ENCODE measurements around the gene RSRC2. TPM values are rescaled to one million over a fixed set of nuclear protein-coding genes. Genes with fewer than 3 reads are reported as not detected.
"Not testable (repeated sequence)": the region's sequence is repeated elsewhere in the genome, so short reads cannot be mapped to it uniquely, and the experiment has no call there.

Gene RSRC2
- total RNA-seq, 1 donor from 2014 or later: 107 TPM

DNA sequence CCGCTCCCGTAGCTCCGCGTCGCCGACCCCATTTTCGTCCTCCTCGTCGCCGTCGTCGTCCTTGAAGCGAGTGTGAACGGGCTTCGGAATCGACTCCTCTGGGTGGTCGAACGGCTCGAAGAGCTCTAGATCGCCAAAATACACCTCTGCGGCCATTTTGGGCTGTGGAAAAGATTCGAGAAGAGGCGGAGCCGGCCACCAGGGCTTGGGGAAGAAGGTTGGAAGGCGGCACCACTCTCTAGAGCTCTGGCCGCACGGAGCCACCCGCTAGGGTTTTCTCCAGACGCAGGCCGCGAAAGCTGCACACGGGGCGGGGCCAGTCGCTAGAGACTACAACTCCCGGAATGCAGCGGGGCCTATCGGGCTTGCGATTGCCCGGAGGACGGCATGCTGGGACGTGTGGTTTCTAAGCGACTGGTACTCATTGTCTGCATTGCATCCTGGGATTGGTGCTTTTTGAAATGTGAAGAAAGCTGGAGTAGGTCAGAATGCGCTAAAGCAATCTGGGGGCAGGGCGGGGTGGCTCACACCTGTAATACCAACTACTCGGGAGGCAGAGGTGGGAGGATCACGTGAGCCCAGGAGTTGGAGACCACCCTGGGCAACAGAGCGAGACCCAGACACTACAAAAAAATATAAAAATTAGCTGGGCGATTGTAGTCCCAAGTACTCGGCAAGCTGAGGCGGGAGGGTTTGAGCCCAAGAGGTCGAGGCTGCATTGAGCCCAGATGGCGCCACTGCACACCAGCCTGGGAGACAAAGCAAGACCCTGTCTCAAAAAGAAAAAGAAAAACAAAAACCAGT, 25.8 kb downstream of the RSRC2 start, which contains the start of gene ZCCHC8:
Gene ZCCHC8 (minus strand): TSS at position 248 of the 804 bp plus-strand sequence. CDS start 92 bp downstream, at position 156.
- Mint-ChIP-seq H3K9me3 (no peaks in the 10 kb centered on the region), H3K36me3 (ENCODE audit: low read depth) (peaks cover 7% of the 10 kb centered on the region), H3K27me3 (ENCODE audit: low read depth) (no peaks in the 10 kb centered on the region), H3K4me3 (peak within 1 kb of the TSS; percentile 96), H3K27ac (ENCODE audit: unreplicated experiment) (peak within 1 kb of the TSS; percentile 99), H3K4me1 (peaks cover 30% of the 10 kb centered on the region)
- TF ChIP-seq, protein P1, sequence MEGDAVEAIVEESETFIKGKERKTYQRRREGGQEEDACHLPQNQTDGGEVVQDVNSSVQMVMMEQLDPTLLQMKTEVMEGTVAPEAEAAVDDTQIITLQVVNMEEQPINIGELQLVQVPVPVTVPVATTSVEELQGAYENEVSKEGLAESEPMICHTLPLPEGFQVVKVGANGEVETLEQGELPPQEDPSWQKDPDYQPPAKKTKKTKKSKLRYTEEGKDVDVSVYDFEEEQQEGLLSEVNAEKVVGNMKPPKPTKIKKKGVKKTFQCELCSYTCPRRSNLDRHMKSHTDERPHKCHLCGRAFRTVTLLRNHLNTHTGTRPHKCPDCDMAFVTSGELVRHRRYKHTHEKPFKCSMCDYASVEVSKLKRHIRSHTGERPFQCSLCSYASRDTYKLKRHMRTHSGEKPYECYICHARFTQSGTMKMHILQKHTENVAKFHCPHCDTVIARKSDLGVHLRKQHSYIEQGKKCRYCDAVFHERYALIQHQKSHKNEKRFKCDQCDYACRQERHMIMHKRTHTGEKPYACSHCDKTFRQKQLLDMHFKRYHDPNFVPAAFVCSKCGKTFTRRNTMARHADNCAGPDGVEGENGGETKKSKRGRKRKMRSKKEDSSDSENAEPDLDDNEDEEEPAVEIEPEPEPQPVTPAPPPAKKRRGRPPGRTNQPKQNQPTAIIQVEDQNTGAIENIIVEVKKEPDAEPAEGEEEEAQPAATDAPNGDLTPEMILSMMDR (conservative IDR thresholded peaks at IDR 0.05): peak; percentile 15
- DNase-seq (ENCODE audit: low read depth, low spot score): peak; percentile 93

DNA sequence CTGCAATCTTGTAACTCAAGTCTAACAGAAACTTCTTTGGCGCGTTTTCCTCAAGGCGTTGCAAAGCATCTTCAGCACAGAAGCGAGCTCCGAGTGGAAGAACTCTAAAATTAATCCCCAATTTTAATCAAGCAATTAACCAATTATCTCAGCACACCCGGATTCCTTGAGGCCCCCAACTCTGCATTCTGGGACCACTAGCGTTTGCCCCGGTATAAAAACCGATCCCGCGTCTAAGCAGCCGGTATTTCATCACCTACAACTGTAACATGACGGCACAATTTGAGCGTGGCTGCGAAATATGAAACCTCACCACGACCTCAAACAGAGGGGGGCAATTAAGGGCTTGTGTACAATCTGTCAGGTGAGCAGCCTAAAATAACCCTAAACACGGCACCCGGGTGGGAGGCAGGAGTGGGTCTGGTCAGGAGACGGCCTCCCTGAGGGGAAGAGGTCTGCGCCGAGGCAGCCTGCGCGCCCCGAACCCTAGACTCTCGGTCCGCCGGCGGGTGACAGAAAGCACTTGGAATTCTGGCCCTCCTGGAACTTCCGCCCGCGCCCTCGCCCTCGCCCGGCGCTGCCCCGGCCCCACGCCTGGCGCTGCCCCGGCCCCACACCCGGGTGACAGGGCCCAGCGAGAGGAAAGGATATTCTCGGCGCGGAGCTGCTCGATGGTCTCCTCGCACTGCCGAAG, 26.6 kb downstream of the RSRC2 start:
- Mint-ChIP-seq H3K27me3 (ENCODE audit: low read depth) (no peaks in the 10 kb centered on the region), H3K36me3 (ENCODE audit: low read depth) (peaks cover 4% of the 10 kb centered on the region), H3K27ac (ENCODE audit: unreplicated experiment) (peak overlapping the region; percentile 99), H3K9me3 (no peaks in the 10 kb centered on the region), H3K4me3 (peak overlapping the region; percentile 96), H3K4me1 (peaks cover 30% of the 10 kb centered on the region)
- DNase-seq (ENCODE audit: low read depth, low spot score): peak; percentile 43
- TF ChIP-seq, protein P1 (conservative IDR thresholded peaks at IDR 0.05): no peak

GRCh38 chr12:122495258-122495657, 31.5 kb downstream of the RSRC2 start:
- H3K4me3 Mint-ChIP-seq: peak overlapping the region; percentile 47
- TF ChIP-seq, protein P1 (conservative IDR thresholded peaks at IDR 0.05): no peak
- DNase-seq (ENCODE audit: low read depth, low spot score): no peak
- no peaks in the 10 kb centered on the region for H3K27me3 Mint-ChIP-seq (ENCODE audit: low read depth)
- peaks cover 17% of the 10 kb centered on the region for H3K4me1 Mint-ChIP-seq
- no peak overlapping the region for H3K27ac Mint-ChIP-seq (ENCODE audit: unreplicated experiment)
- H3K36me3 Mint-ChIP-seq (ENCODE audit: low read depth): peaks cover 15% of the 10 kb centered on the region
- no peaks in the 10 kb centered on the region for H3K9me3 Mint-ChIP-seq

GRCh38 chr12:122493222-122493621, 33.5 kb downstream of the RSRC2 start:
- not testable (repeated sequence) for H3K4me3 Mint-ChIP-seq; DNase-seq (ENCODE audit: low read depth, low spot score); H3K27ac Mint-ChIP-seq (ENCODE audit: unreplicated experiment); H3K27me3 Mint-ChIP-seq (ENCODE audit: low read depth); H3K4me1 Mint-ChIP-seq; H3K9me3 Mint-ChIP-seq
- peaks cover 23% of the 10 kb centered on the region for H3K36me3 Mint-ChIP-seq (ENCODE audit: low read depth)

GRCh38 chr12:122491991-122492390, 34.7 kb downstream of the RSRC2 start:
- H3K9me3 Mint-ChIP-seq: no peaks in the 10 kb centered on the region
- H3K4me3 Mint-ChIP-seq: no peak overlapping the region
- no peak overlapping the region for H3K27ac Mint-ChIP-seq (ENCODE audit: unreplicated experiment)
- H3K36me3 Mint-ChIP-seq (ENCODE audit: low read depth): peaks cover 23% of the 10 kb centered on the region
- no peaks in the 10 kb centered on the region for H3K4me1 Mint-ChIP-seq
- H3K27me3 Mint-ChIP-seq (ENCODE audit: low read depth): no peaks in the 10 kb centered on the region
- no peak for DNase-seq (ENCODE audit: low read depth, low spot score)
- TF ChIP-seq, protein P1 (conservative IDR thresholded peaks at IDR 0.05): no peak

- Mint-ChIP-seq H3K4me3 (no peak overlapping the region), H3K27ac (ENCODE audit: unreplicated experiment) (no peak overlapping the region)
- TF ChIP-seq, protein P1 (conservative IDR thresholded peaks at IDR 0.05): no peak
Observed at GRCh38 chr12:122489038-122489437, 37.7 kb downstream of the RSRC2 start.

DNA sequence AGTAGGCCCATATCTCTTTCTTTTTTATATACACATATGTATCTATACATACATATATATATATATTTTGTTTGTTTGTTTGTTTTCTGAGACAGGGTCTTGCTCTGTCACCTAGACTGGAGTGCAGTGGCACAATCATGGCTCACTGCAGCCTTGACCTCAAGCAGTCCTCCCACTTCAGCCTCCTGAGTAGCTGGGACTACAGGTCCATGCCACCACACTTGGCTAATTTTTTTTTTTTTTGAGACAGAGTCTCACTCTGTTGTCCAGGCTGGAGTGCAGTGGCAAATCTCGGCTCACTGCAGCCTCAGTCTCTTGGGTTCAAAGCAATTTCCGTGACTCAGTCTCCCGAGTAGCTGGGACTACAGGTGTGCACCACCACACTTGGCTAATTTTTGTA, 38.9 kb downstream of the RSRC2 start:
- H3K27me3 Mint-ChIP-seq (ENCODE audit: low read depth); H3K4me3 Mint-ChIP-seq; H3K4me1 Mint-ChIP-seq; DNase-seq (ENCODE audit: low read depth, low spot score); H3K9me3 Mint-ChIP-seq; H3K27ac Mint-ChIP-seq (ENCODE audit: unreplicated experiment): not testable (repeated sequence)
- H3K36me3 Mint-ChIP-seq (ENCODE audit: low read depth): peaks cover 32% of the 10 kb centered on the region

More at GRCh38 chr12:122489038-122489437, 37.7 kb downstream of the RSRC2 start:
- no peaks in the 10 kb centered on the region for H3K4me1 Mint-ChIP-seq
- peaks cover 29% of the 10 kb centered on the region for H3K36me3 Mint-ChIP-seq (ENCODE audit: low read depth)
- no peaks in the 10 kb centered on the region for H3K27me3 Mint-ChIP-seq (ENCODE audit: low read depth)
- no peaks in the 10 kb centered on the region for H3K9me3 Mint-ChIP-seq
- DNase-seq (ENCODE audit: low read depth, low spot score): no peak

All from neural crest cell (in vitro differentiated cells).